Panc1 (cell line): ENCODE measurements around the gene INPP5A. TPM values are rescaled to one million over a fixed set of nuclear protein-coding genes. Genes with fewer than 3 reads are reported as not detected.

Source experiments
- ATAC-seq: fragments of 200-7000 bp; cut with Tn5 transposase; 2 replicates; pipeline ENCODE4 v1.9.1; 2020; ENCODE audit warnings: mild to moderate bottlenecking, moderate library complexity
- BruUV-seq: library from RNA; stranded (reverse); fragments of 400-500 nt; replicated peaks from 2 replicates; lab custom pipeline; 2021; lab: Mats Ljungman, UMichigan
- CTCF ChIA-PET: fragments of 300-600 bp; sonication (Branson Sonifier 250); formaldehyde crosslinking; loops from one replicate; lab custom pipeline; 2022; ENCODE audit warnings: antibody characterized with exemption; lab: Charles Lee
- POLR2A ChIA-PET: fragments of 300-600 bp; sonication (Branson Sonifier 250); formaldehyde crosslinking; loops from one replicate; lab custom pipeline; 2022; ENCODE audit warnings: antibody characterized with exemption; lab: Charles Lee
- DNase-seq: peaks from one replicate; pipeline ENCODE4 v3.0.0-alpha.2; 2010; ENCODE audit warnings: low read depth, low spot score
- H3K27ac ChIP-seq: 2 replicates; pipeline ENCODE4 v1.5.1; 2011; ENCODE audit warnings: mild to moderate bottlenecking, low read length, inconsistent platforms
- H3K27me3 ChIP-seq: fragments of 200-500 bp; sonication (Bioruptor generic); 2 replicates; pipeline ENCODE4 v1.6.0; 2014; ENCODE audit warnings: low read length, inconsistent platforms; ENCODE audit not compliant: control insufficient read depth, insufficient read depth
- H3K36me3 ChIP-seq: fragments of 200-500 bp; sonication (Bioruptor generic); 2 replicates; pipeline ENCODE4 v1.5.1; 2014; ENCODE audit warnings: inconsistent platforms, mild to moderate bottlenecking, low read length, moderate library complexity; ENCODE audit not compliant: control insufficient read depth, insufficient read depth
- H3K4me1 ChIP-seq: 2 replicates; pipeline ENCODE4 v1.5.1; 2011; ENCODE audit warnings: inconsistent platforms, mild to moderate bottlenecking, low read length, moderate library complexity; ENCODE audit not compliant: control insufficient read depth, insufficient read depth
- H3K4me3 ChIP-seq, 2 experiments: 2 replicates each; pipeline ENCODE4 v1.5.1; 2011 to 2012; ENCODE audit warnings: low read depth in 2 of 2, low read length in 2 of 2, mild to moderate bottlenecking in 2 of 2, inconsistent platforms in 1 of 2, moderate library complexity in 1 of 2
- H3K9me3 ChIP-seq: fragments of 200-500 bp; sonication (Bioruptor generic); 2 replicates; pipeline ENCODE4 v1.5.1; 2014; ENCODE audit warnings: low read depth, mild to moderate bottlenecking, inconsistent platforms, low read length, moderate library complexity; ENCODE audit not compliant: control insufficient read depth, insufficient read depth
- POLR2AphosphoS5 ChIP-seq: IDR thresholded peaks from 2 replicates; pipeline ENCODE4 v1.6.1; 2012; ENCODE audit warnings: mild to moderate bottlenecking, low read depth, low read length, moderate library complexity
- SIN3A ChIP-seq: IDR thresholded peaks from 2 replicates; pipeline ENCODE4 v1.6.1; 2012; ENCODE audit warnings: low read depth, mild to moderate bottlenecking, low read length, moderate library complexity, borderline replicate concordance; ENCODE audit not compliant: insufficient read depth
- TCF7L2 ChIP-seq: IDR thresholded peaks from 2 replicates; pipeline ENCODE4 v1.6.1; 2011; ENCODE audit warnings: mild to moderate bottlenecking, low read depth, low read length, inconsistent platforms
- in situ Hi-C: cut with HindIII; loops from 2 replicates; pipeline ENCODE4 v1.10.0; 2016; ENCODE audit warnings: low sequenced_read_pairs, low pct_unique_long_range_greater_than_20kb
- intact Hi-C: fragments of 100-400 bp; cut with micrococcal nuclease; formaldehyde crosslinking; loops from one replicate; pipeline ENCODE4 v1.10.0; 2022; ENCODE audit not compliant: unreplicated experiment
- total RNA-seq: library from RNA; stranded (reverse); gene quantifications from one replicate; pipeline ENCODE4 v1.2.1, GENCODE V29; 2021; ENCODE audit not compliant: unreplicated experiment
- TF ChIP-seq, protein P1 (sequence below), 2 experiments: IDR thresholded peaks; 2 replicates each; pipeline ENCODE4 v1.6.1; 2011 to 2012; ENCODE audit warnings: low read depth in 2 of 2, control low read depth in 1 of 2, low read length in 1 of 2, mild to moderate bottlenecking in 1 of 2, moderate library complexity in 1 of 2; ENCODE audit not compliant: insufficient read depth in 1 of 2
- TF ChIP-seq, protein P2 (sequence below): fragments of 450-650 bp; IDR thresholded peaks from 2 replicates; pipeline ENCODE4 v1.5.1; 2017; ENCODE audit warnings: mild to moderate bottlenecking

The INPP5A gene
- total RNA-seq, 1 experiment from 2014 or later = 60.0 TPM

DNA sequence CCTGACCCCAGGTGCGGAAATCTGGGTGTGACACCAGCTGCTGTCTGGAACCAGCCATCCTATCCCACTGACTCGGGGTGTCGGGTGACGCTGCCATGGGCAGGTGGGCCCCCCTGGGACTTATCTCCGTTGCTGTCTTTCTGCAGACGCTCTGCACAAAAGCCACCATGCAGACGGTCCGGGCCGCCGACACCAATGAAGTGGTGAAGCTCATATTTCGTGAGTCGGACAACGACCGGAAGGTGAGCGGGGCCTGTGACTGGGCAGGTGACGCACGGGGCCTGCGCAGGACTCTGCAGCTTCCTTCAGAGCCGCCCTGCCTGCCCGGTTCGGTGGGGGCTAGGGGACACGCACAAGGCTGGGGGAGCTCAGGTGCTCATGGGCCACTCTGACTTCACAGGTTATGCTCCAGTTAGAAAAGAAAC lies 211.8 kb downstream of the INPP5A start:
- ATAC-seq (no peak), DNase-seq (no peak)
- no peaks in the 10 kb centered on the region for H3K4me1 ChIP-seq
- no peaks in the 10 kb centered on the region for H3K36me3 ChIP-seq
- H3K27ac ChIP-seq = no peak overlapping the region
- in situ Hi-C loops (no loop called here), intact Hi-C loops (no loop called here)
- BruUV-seq = no TSS peak
- TF ChIP-seq POLR2AphosphoS5 (no peak), TCF7L2 (no peak), SIN3A (no peak)
- TF ChIP-seq, protein P1, sequence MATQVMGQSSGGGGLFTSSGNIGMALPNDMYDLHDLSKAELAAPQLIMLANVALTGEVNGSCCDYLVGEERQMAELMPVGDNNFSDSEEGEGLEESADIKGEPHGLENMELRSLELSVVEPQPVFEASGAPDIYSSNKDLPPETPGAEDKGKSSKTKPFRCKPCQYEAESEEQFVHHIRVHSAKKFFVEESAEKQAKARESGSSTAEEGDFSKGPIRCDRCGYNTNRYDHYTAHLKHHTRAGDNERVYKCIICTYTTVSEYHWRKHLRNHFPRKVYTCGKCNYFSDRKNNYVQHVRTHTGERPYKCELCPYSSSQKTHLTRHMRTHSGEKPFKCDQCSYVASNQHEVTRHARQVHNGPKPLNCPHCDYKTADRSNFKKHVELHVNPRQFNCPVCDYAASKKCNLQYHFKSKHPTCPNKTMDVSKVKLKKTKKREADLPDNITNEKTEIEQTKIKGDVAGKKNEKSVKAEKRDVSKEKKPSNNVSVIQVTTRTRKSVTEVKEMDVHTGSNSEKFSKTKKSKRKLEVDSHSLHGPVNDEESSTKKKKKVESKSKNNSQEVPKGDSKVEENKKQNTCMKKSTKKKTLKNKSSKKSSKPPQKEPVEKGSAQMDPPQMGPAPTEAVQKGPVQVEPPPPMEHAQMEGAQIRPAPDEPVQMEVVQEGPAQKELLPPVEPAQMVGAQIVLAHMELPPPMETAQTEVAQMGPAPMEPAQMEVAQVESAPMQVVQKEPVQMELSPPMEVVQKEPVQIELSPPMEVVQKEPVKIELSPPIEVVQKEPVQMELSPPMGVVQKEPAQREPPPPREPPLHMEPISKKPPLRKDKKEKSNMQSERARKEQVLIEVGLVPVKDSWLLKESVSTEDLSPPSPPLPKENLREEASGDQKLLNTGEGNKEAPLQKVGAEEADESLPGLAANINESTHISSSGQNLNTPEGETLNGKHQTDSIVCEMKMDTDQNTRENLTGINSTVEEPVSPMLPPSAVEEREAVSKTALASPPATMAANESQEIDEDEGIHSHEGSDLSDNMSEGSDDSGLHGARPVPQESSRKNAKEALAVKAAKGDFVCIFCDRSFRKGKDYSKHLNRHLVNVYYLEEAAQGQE (IDR thresholded peaks at IDR 0.05; ENCODE audit: insufficient read depth in 1 of 2, low read depth in 2 of 2, low read length in 1 of 2) = no peak
- TF ChIP-seq, protein P2, sequence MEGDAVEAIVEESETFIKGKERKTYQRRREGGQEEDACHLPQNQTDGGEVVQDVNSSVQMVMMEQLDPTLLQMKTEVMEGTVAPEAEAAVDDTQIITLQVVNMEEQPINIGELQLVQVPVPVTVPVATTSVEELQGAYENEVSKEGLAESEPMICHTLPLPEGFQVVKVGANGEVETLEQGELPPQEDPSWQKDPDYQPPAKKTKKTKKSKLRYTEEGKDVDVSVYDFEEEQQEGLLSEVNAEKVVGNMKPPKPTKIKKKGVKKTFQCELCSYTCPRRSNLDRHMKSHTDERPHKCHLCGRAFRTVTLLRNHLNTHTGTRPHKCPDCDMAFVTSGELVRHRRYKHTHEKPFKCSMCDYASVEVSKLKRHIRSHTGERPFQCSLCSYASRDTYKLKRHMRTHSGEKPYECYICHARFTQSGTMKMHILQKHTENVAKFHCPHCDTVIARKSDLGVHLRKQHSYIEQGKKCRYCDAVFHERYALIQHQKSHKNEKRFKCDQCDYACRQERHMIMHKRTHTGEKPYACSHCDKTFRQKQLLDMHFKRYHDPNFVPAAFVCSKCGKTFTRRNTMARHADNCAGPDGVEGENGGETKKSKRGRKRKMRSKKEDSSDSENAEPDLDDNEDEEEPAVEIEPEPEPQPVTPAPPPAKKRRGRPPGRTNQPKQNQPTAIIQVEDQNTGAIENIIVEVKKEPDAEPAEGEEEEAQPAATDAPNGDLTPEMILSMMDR = no peak
- no peak overlapping the region for H3K4me3 ChIP-seq
- ChIA-PET CTCF (no interaction called here), POLR2A (no interaction called here)
- no peaks in the 10 kb centered on the region for H3K9me3 ChIP-seq
- H3K27me3 ChIP-seq = no peaks in the 10 kb centered on the region

DNA sequence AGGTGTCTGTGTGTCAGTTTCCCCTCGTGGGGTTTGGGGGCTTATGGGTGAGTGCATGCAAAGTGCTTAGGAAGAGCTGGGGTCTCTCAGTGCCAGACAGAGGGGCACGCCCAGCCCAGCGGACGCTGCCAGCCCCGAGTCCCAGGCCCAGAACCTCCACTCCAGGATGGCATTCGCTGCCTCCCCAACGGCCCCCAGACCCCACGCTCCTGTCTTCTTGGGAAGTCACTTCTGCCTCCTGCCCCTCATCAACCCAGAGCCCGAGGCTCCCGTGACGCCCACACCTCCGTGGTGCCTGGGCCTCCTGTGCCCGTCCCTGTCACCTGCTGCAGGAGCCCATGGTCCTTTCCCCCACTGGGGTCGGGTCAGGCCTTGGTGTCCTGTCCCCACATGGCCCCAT lies 213.3 kb downstream of the INPP5A start:
- in situ Hi-C loops = no loop called here
- no TSS peak for BruUV-seq
- POLR2A ChIA-PET = no interaction called here

More for the DNA sequence above, 213.3 kb downstream of the INPP5A start:
- DNase-seq (no peak), ATAC-seq (no peak)
- H3K4me3 ChIP-seq = no peak overlapping the region
- intact Hi-C loops = no loop called here
- H3K9me3 ChIP-seq = peaks cover 1% of the 10 kb centered on the region; the same call in 1 of the 2 replicates
- H3K36me3 ChIP-seq = no peaks in the 10 kb centered on the region
- TF ChIP-seq, protein P2 = no peak
- TF ChIP-seq SIN3A (no peak), POLR2AphosphoS5 (no peak), TCF7L2 (no peak)
- TF ChIP-seq, protein P1 (IDR thresholded peaks at IDR 0.05; ENCODE audit: insufficient read depth in 1 of 2, low read depth in 2 of 2, low read length in 1 of 2) = no peak
- no peaks in the 10 kb centered on the region for H3K27me3 ChIP-seq
- H3K27ac ChIP-seq = no peak overlapping the region
- CTCF ChIA-PET = no interaction called here
- no peaks in the 10 kb centered on the region for H3K4me1 ChIP-seq
